Measurements from ENCODE around the gene PIGS. TPM values are rescaled to one million over a fixed set of nuclear protein-coding genes. Genes with fewer than 3 reads are reported as not detected.

PIGS gene
- total and polyA plus RNA-seq, 2 of the 13 experiments (the other 11 are each of a cell fraction or from before 2014, with no cell fraction given): 31.7 to 42.6 TPM

DNA sequence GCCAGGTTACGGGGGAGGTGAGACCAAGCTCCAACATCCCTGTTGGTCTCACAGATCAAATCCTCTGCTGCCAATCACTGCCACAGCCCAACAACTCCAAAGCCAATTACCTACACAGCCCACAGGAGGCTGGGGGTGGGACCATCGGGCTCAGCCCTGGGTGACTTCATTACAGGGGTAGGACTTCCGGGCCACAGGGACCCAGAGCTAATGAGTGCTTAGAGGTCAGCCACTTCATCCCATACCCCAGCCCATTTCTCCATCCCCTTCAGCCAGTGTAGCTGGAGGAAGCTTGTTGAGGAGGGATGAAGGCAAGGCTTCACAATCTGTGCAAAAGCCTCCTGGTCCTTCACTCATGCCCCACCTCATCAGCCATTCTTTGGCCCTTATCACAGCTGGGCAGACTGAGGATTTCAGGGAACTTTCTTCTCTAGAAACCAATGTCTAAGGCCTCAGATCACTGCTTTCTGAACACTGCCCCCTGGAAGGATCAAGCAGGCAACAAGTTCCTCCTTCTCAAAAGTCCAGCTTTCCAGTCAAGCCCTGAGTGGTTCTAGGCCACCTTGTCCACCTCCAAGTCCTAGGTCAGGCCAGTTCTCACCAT is 59.4 kb downstream of the PIGS start (continued):
- TF ChIP-seq ZNF20 (CRISPR knock-in tag; IDR thresholded peaks at IDR 0.05) (no peak), ZNF329 (CRISPR knock-in tag; IDR thresholded peaks at IDR 0.05; ENCODE audit: low read depth) (no peak)

DNA sequence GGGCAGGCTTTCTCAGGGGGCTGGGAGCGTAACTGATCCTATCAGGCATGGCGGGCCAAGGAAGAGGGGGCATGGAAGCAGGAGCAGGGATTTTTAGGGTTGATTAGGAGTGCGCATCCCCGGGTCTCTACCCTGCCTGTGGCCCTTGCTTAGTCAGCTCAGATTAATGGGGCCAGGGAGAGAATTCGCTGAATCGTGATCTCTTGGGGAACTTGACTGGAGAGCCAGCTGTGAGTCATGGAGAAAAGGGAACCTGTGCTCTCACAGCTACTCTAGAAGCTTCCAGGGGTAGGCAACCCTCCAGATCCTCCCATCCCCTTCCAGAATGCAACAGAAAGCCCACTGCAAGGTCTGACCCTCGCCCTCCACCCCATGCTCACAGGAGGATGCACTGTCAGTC is 61.5 kb downstream of the PIGS start:
- H3K9ac ChIP-seq (ENCODE audit: insufficient read depth, low read depth, low read length): no peak overlapping the region
- no peaks in the 10 kb centered on the region for H3K4me1 ChIP-seq (ENCODE audit: insufficient read depth, low read length)
- peaks cover 15 to 79% of the 10 kb centered on the region in 2 experiments for H3K27me3 ChIP-seq (ENCODE audit: control insufficient read depth in 1 of 2, insufficient read depth in 2 of 2, low read length in 2 of 2)
- 26% methylated on average over 6 of the region's 7 CpGs for WGBS (ENCODE audit: low lambda C conversion rate)
- H2AFZ ChIP-seq (ENCODE audit: low read length): no peak overlapping the region
- no peak overlapping the region for H3K27ac ChIP-seq (ENCODE audit: extremely low read length, insufficient read depth, low read length)
- ATAC-seq (no peak), FAIRE-seq (no peak), DNase-seq (ENCODE audit: low spot score) (no peak)
- no peaks in the 10 kb centered on the region for H4K20me1 ChIP-seq (ENCODE audit: insufficient read depth, low read length)
- POLR2A ChIA-PET: no interaction called here
- CTCF ChIA-PET (ENCODE audit: low intra/inter-chr PET ratio, low total read pairs): no interaction called here
- H3K4me2 ChIP-seq (ENCODE audit: low read depth, low read length): no peak overlapping the region
- H3K4me3 ChIP-seq (replicated peaks in 1 of 3; ENCODE audit: insufficient read depth in 1 of 3, low read depth in 2 of 3, low read length in 3 of 3): no peak overlapping the region
- intact Hi-C loops (cut with micrococcal nuclease; ENCODE audit: unreplicated experiment) (no loop called here), in situ Hi-C loops (cut with HindIII; ENCODE audit: extremely low pct_ligation_motif_present, low pct_unique_long_range_greater_than_20kb) (no loop called here)
- no peaks in the 10 kb centered on the region for H3K79me2 ChIP-seq (ENCODE audit: insufficient read depth, low read length)
- H3K36me3 ChIP-seq (replicated peaks in 1 of 2; ENCODE audit: control insufficient read depth in 1 of 2, insufficient read depth in 2 of 2, low read length in 2 of 2): no peaks in the 10 kb centered on the region
- no peaks in the 10 kb centered on the region for H3K9me3 ChIP-seq (ENCODE audit: low read length)
- BruUV-seq (replicated peaks): no TSS peak
- no peak for TF ChIP-seq ZNF850 (CRISPR knock-in tag; conservative IDR thresholded peaks at IDR 0.05)
- TF ChIP-seq DR1 (CRISPR knock-in tag; IDR thresholded peaks at IDR 0.05): no peak
- no peak for TF ChIP-seq PRPF4 (IDR thresholded peaks at IDR 0.05; ENCODE audit: low read depth, low read length, poor library complexity, severe bottlenecking)
- TF ChIP-seq ZNF136 (CRISPR knock-in tag; IDR thresholded peaks at IDR 0.05; ENCODE audit: low read depth): no peak
- no peak for TF ChIP-seq KLF6 (CRISPR knock-in tag; IDR thresholded peaks at IDR 0.05)
- TF ChIP-seq ZNF749 (CRISPR knock-in tag; IDR thresholded peaks at IDR 0.05; ENCODE audit: borderline replicate concordance): no peak
- TF ChIP-seq ZNF20 (CRISPR knock-in tag; IDR thresholded peaks at IDR 0.05): no peak
- no peak for TF ChIP-seq HNRNPUL1 (IDR thresholded peaks at IDR 0.05; ENCODE audit: low read depth, low read length)
- no peak for TF ChIP-seq HOXA7 (CRISPR knock-in tag; IDR thresholded peaks at IDR 0.05)
- TF ChIP-seq ZNF556 (CRISPR knock-in tag; IDR thresholded peaks at IDR 0.05; ENCODE audit: borderline replicate concordance): no peak
- TF ChIP-seq, protein P1, sequence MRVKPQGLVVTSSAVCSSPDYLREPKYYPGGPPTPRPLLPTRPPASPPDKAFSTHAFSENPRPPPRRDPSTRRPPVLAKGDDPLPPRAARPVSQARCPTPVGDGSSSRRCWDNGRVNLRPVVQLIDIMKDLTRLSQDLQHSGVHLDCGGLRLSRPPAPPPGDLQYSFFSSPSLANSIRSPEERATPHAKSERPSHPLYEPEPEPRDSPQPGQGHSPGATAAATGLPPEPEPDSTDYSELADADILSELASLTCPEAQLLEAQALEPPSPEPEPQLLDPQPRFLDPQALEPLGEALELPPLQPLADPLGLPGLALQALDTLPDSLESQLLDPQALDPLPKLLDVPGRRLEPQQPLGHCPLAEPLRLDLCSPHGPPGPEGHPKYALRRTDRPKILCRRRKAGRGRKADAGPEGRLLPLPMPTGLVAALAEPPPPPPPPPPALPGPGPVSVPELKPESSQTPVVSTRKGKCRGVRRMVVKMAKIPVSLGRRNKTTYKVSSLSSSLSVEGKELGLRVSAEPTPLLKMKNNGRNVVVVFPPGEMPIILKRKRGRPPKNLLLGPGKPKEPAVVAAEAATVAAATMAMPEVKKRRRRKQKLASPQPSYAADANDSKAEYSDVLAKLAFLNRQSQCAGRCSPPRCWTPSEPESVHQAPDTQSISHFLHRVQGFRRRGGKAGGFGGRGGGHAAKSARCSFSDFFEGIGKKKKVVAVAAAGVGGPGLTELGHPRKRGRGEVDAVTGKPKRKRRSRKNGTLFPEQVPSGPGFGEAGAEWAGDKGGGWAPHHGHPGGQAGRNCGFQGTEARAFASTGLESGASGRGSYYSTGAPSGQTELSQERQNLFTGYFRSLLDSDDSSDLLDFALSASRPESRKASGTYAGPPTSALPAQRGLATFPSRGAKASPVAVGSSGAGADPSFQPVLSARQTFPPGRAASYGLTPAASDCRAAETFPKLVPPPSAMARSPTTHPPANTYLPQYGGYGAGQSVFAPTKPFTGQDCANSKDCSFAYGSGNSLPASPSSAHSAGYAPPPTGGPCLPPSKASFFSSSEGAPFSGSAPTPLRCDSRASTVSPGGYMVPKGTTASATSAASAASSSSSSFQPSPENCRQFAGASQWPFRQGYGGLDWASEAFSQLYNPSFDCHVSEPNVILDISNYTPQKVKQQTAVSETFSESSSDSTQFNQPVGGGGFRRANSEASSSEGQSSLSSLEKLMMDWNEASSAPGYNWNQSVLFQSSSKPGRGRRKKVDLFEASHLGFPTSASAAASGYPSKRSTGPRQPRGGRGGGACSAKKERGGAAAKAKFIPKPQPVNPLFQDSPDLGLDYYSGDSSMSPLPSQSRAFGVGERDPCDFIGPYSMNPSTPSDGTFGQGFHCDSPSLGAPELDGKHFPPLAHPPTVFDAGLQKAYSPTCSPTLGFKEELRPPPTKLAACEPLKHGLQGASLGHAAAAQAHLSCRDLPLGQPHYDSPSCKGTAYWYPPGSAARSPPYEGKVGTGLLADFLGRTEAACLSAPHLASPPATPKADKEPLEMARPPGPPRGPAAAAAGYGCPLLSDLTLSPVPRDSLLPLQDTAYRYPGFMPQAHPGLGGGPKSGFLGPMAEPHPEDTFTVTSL (CRISPR knock-in tag; IDR thresholded peaks at IDR 0.05; ENCODE audit: borderline replicate concordance): no peak
- TF ChIP-seq, protein P2, sequence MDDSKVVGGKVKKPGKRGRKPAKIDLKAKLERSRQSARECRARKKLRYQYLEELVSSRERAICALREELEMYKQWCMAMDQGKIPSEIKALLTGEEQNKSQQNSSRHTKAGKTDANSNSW (CRISPR knock-in tag; IDR thresholded peaks at IDR 0.05; ENCODE audit: borderline replicate concordance): no peak
- TF ChIP-seq, protein P3, sequence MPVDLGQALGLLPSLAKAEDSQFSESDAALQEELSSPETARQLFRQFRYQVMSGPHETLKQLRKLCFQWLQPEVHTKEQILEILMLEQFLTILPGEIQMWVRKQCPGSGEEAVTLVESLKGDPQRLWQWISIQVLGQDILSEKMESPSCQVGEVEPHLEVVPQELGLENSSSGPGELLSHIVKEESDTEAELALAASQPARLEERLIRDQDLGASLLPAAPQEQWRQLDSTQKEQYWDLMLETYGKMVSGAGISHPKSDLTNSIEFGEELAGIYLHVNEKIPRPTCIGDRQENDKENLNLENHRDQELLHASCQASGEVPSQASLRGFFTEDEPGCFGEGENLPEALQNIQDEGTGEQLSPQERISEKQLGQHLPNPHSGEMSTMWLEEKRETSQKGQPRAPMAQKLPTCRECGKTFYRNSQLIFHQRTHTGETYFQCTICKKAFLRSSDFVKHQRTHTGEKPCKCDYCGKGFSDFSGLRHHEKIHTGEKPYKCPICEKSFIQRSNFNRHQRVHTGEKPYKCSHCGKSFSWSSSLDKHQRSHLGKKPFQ (CRISPR knock-in tag; IDR thresholded peaks at IDR 0.05; ENCODE audit: insufficient replicate concordance): no peak
- TF ChIP-seq ARNT2 (CRISPR knock-in tag; IDR thresholded peaks at IDR 0.05; ENCODE audit: low read depth): no peak
